ENCODE results near the gene CBX5.
A peak's percentile ranks its signal among the peaks of the same experiment; 100 is the strongest.
"Not testable (repeated sequence)": the region's sequence is repeated elsewhere in the genome, so short reads cannot be mapped to it uniquely, and the experiment has no call there.

CBX5 gene

DNA sequence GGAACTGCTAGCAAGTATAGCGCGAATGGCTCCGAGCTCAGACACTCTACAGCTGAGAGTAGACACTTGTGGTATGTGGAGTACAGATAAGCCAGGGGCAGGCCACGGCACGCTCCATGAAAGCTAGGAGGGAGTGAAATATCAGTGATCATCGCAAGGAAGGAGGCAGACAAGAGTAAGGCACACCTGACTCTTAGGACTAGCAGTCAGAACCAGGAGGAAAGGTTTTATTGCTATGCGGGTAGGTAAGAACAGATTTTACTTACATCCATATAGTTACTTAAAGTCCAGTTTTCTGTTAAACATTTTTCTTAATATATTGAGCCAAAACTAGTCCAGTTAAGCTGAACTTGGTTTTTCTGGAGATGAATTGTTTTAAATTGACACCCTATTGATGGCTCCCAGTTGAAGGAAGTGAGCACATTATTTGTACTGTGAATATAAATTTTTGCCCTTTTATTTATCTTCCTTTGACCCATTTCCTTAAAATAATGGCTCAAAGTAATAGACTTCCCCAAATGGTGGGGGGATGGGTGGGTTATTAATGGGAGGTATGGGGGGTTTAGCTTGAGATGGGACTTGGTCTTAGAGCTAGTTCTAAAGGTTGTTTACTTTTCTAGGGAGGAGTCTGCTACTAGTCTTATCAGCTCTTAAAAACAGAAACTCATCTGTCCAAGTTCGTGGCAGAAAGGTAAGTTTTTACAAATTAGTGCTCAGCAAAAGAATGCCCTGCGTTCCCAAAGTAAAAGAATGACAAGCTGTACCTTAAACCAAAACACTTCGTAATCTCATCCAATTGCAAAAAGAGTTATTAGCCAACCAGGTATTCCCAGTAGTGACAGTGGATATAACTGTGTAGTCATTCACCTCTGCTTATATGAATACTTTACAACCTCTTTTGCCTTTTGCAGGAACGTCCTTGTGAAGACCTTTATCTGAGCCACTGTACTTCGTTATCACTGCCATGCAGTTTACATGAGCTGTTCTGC is 6.4 kb upstream of the CBX5 start:
- H3K4me1 Mint-ChIP-seq (ENCODE audit: low read depth in 2 of 2) = peaks cover 23 to 29% of the 10 kb centered on the region in 2 donors
- peaks cover 11% of the 10 kb centered on the region for H3K36me3 Mint-ChIP-seq (ENCODE audit: insufficient read depth)
- H3K9me3 Mint-ChIP-seq = no peaks in the 10 kb centered on the region
- no peaks in the 10 kb centered on the region for H3K27me3 Mint-ChIP-seq
- no peak for DNase-seq
- H3K4me3 Mint-ChIP-seq = peak overlapping the region; percentile 14 to 58
- H3K27ac Mint-ChIP-seq = peak overlapping the region; percentile 4 to 80
- no peak for ATAC-seq (replicated peaks)

DNA sequence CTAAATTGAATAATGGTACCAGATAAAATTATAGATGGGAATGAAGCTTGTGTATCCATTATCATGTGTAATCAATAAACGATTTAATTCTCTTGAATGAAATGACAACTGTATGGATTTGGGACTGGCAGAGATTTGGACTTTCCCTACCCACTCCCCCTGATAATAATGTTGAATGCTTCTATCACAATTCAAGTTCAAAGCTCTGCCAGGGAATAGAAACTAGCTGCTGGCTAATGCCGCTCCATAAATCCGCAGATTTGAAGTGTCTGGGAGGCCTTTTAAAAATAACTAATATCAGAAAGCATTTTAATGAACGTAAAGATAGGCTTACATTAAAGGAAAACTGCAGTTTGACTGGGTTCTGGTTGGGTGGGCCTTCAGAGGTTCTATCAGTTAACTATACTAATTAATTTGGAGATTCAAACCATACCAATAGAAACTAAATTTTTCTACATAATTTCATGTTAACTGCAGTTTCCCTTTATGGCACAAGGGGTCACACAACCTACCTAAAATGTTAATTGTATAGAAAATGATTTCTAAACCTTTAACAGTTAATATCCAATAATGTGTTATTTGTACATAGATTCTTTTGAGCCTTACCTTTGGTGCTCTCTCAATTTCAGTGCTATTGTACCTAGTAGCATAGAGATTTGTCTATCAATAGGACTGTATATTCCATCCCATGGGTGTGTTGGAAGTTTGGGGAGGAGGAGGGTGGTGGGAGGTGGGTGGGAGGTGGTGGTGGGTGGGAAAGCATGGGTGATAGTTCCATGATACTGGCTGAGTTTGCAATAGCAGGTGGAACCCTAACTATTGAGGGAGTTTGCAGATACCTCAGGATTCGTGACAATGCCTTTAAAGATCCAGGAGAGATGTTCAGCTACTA is 5.5 kb upstream of the CBX5 start:
- DNase-seq (no peak), ATAC-seq (replicated peaks) (no peak)
- Mint-ChIP-seq H3K4me1 (ENCODE audit: low read depth in 2 of 2) (peaks cover 23 to 29% of the 10 kb centered on the region in 2 donors), H3K36me3 (ENCODE audit: insufficient read depth) (peaks cover 8% of the 10 kb centered on the region), H3K27me3 (no peaks in the 10 kb centered on the region), H3K4me3 (peak overlapping the region; percentile 14 to 58), H3K9me3 (no peaks in the 10 kb centered on the region), H3K27ac (peak overlapping the region in 1 of 2 donors; percentile 4)

DNA sequence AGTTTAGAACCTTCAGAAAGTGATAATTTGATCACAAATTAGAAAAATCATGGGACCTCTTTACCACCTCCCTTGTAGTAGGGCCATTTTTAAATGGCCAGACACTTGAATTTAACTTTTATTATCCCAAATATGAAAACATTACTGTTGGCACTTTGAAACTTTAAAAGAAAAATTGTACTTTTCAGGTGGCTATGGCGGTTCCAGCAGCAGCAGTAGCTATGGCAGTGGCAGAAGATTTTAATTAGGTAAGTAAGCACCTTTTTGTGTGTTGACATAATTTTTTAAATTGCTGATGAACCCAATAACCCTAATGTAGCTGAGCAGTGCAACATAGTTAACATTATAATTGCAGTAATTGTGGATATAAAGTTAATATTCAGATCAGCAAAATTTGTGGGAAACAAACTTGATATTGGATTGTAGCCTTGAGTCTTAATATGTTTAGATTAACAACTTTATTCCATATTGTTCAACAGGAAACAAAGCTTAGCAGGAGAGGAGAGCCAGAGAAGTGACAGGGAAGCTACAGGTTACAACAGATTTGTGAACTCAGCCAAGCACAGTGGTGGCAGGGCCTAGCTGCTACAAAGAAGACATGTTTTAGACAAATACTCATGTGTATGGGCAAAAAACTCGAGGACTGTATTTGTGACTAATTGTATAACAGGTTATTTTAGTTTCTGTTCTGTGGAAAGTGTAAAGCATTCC is 4.3 kb upstream of the CBX5 start:
- not testable (repeated sequence) for H3K36me3 Mint-ChIP-seq (ENCODE audit: insufficient read depth); DNase-seq; ATAC-seq (replicated peaks); H3K4me3 Mint-ChIP-seq; H3K27me3 Mint-ChIP-seq; H3K27ac Mint-ChIP-seq; H3K9me3 Mint-ChIP-seq
- peaks cover 23 to 29% of the 10 kb centered on the region in 2 donors for H3K4me1 Mint-ChIP-seq (ENCODE audit: low read depth in 2 of 2)

DNA sequence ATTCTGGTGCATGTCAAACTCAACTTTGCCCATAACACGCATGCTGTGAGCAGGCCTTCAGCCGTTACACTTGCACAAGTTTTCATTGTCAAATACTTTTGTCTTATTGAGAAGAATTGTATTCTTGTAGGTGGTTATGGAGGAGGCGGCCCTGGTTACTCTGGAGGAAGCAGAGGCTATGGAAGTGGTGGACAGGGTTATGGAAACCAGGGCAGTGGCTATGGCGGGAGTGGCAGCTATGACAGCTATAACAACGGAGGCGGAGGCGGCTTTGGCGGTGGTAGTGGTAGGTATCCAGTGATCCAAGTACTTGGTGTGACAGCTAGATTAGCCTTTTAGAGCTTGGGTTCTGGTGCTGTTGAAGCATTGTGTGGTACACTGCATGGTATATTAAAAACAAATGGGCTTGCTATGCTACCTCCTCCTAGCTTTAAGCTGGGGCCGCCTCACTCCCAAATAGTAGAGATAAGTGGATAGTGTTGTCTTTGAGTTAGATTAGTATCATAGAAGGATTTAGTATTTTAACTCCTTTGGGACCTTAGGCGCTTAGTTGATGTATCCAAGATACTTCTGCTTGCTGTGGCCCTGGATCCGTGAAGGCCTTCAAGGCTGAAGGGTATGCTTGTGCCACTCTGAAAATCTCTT is 3.1 kb upstream of the CBX5 start:
- ATAC-seq (replicated peaks) (no peak), DNase-seq (no peak)
- Mint-ChIP-seq H3K4me3 (no peak overlapping the region), H3K27ac (no peak overlapping the region), H3K36me3 (ENCODE audit: insufficient read depth) (no peaks in the 10 kb centered on the region), H3K4me1 (ENCODE audit: low read depth in 2 of 2) (peaks cover 23 to 36% of the 10 kb centered on the region in 2 donors), H3K9me3 (no peaks in the 10 kb centered on the region), H3K27me3 (no peaks in the 10 kb centered on the region)

DNA sequence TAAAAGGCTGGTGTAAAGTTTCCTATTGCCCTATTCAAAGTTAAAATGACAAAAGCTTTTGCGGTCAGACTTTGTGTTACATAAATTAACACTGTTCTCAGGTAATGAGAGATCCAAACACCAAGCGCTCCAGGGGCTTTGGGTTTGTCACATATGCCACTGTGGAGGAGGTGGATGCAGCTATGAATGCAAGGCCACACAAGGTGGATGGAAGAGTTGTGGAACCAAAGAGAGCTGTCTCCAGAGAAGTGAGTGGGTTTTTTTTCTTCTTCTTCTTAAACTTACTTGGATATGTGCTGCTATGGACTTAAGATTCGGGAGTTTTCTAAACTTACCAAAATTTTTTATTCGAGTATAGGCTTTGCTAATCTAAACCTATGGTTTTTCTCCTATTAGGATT is 1.8 kb upstream of the CBX5 start:
- not testable (repeated sequence) for H3K27me3 Mint-ChIP-seq; H3K9me3 Mint-ChIP-seq; ATAC-seq (replicated peaks); DNase-seq; H3K4me3 Mint-ChIP-seq; H3K27ac Mint-ChIP-seq; H3K36me3 Mint-ChIP-seq (ENCODE audit: insufficient read depth)
- H3K4me1 Mint-ChIP-seq (ENCODE audit: low read depth in 2 of 2) = peaks cover 16 to 39% of the 10 kb centered on the region in 2 donors

DNA sequence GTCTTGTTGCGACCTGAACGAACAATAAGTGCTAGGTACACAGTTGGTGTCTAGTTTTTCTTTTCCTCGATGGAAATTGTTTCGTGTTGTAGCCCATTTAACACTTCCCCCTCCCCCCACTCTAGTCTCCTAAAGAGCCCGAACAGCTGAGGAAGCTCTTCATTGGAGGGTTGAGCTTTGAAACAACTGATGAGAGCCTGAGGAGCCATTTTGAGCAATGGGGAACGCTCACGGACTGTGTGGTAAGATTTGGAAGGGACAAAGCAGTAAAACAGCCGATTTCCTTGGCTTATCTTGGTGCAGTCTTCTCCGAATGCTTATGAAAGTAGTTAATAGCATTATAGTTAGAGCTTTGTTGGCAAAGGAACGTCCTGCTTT is 1.3 kb upstream of the CBX5 start:
- ATAC-seq (replicated peaks); DNase-seq; H3K4me3 Mint-ChIP-seq; H3K27me3 Mint-ChIP-seq; H3K9me3 Mint-ChIP-seq; H3K36me3 Mint-ChIP-seq (ENCODE audit: insufficient read depth); H3K27ac Mint-ChIP-seq: not testable (repeated sequence)
- H3K4me1 Mint-ChIP-seq (ENCODE audit: low read depth in 2 of 2) = peaks cover 18 to 43% of the 10 kb centered on the region in 2 donors

DNA sequence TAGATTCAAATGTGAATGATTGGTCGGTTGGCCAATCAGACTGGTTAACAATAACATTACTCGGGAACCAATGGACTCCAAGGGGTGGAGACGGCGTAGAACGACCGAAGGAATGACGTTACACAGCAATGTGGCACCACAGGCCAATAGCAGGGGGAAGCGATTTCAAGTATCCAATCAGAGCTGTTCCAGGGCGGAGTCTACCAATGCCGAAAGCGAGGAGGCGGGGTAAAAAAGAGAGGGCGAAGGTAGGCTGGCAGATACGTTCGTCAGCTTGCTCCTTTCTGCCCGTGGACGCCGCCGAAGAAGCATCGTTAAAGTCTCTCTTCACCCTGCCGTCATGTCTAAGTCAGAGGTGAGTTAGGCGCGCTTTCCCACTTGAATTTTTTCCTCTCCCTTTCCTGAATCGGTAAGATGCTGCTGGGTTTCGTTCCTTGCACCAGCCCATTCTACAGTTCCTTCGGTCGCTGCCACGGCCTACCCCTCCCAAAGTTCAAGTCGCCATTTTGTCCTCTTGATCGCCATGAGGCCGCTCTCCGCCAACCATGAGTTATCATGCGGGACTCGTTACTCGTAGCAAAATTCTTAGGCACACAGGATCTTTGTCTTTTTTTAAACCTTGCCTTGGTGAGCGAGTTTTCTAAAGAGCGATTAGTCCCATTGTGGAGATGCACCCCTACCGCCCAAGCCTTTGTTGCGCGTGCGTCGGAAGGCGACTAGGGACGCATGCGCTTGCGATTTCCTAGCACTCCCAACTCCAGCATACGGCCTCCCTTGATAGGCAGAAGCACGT is 742 bp upstream of the CBX5 start, which contains the start of gene HNRNPA1:
HNRNPA1 (plus strand) TSS at position 259 of the 793 bp plus-strand sequence; CDS start at position 341, 82 bp downstream.
- peaks cover 16 to 40% of the 10 kb centered on the region in 2 donors for H3K4me1 Mint-ChIP-seq (ENCODE audit: low read depth in 2 of 2)
- H3K27ac Mint-ChIP-seq = no peak within 1 kb of the TSS
- no peaks in the 10 kb centered on the region for H3K9me3 Mint-ChIP-seq
- H3K4me3 Mint-ChIP-seq = no peak within 1 kb of the TSS
- ATAC-seq (replicated peaks) (peak; percentile 82), DNase-seq (peak; percentile 93 to 96 (median 95))
- H3K27me3 Mint-ChIP-seq = no peaks in the 10 kb centered on the region
- H3K36me3 Mint-ChIP-seq (ENCODE audit: insufficient read depth) = no peaks in the 10 kb centered on the region

DNA sequence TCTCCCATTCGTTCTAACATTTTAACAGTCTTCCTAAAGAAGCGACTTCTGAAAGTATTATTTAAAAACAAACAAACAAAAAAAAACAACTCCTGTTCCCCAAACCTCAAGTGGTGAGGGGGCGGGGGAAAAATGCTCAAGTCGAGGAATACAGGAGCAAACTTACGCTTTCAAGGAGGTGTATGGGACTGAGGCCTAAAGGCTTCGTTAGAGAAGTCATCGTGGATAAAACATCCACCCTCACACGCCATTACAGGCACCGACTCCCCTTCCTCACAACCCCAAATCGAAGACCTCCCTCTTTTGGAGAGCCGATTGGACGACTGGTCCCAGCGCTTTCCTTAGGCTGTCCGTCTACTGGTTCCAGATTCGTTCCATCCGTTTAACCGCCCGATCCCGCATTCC is 693 bp downstream of the CBX5 start:
- Mint-ChIP-seq H3K4me3 (no peak overlapping the region), H3K36me3 (ENCODE audit: insufficient read depth) (no peaks in the 10 kb centered on the region), H3K27me3 (no peaks in the 10 kb centered on the region), H3K27ac (no peak overlapping the region), H3K4me1 (ENCODE audit: low read depth in 2 of 2) (peaks cover 17 to 38% of the 10 kb centered on the region in 2 donors), H3K9me3 (no peaks in the 10 kb centered on the region)
- ATAC-seq (replicated peaks) = no peak
- DNase-seq = no peak

DNA sequence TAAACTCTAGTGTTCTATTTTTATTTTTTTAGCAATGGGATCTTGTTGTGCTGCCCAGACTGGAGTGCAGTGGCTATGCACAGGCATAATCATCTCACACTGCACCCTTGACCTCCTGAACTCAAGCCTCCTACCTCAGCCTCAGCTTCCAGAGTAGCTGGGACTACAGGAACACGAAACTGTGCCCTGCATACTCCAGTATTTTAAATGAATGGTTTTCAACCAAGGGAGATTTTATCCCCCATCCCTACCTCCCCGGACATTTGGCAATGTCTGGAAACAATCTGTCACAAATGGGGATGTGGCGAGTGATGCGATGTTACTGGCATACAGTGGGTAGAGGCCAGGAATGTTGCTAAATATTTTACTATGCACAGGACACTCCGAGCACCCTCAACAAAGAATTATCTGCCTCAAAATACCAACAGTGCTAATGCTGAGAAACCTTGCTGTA is 2.1 kb downstream of the CBX5 start:
- H3K27me3 Mint-ChIP-seq = no peaks in the 10 kb centered on the region

DNA sequence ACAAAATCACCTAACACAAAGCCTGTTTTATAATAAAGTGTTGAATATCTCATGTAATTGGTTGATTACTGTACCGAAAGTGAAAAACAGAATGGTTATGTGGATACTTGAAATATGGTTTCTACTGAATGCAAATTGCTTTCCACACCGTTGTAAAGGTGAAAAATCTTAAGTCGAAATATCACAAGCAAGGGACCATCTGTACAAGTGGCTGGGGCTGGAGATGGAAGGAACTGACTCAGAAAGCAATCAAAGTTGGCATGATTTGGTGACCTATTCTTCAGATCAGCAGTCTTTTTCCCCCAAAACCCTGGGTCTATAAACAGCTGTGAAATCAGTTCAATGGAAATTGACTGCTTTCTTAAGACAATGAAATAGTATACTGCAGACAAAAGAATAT is 3.6 kb downstream of the CBX5 start:
- Mint-ChIP-seq H3K9me3 (no peaks in the 10 kb centered on the region), H3K4me3 (peak overlapping the region in 1 of 2 donors; percentile 11), H3K27ac (peak overlapping the region; percentile 49 to 50), H3K27me3 (no peaks in the 10 kb centered on the region), H3K4me1 (ENCODE audit: low read depth in 2 of 2) (peaks cover 16 to 17% of the 10 kb centered on the region in 2 donors), H3K36me3 (ENCODE audit: insufficient read depth) (no peaks in the 10 kb centered on the region)
- DNase-seq = no peak
- ATAC-seq (replicated peaks) = no peak

More for the DNA sequence above, 2.1 kb downstream of the CBX5 start:
- ATAC-seq (replicated peaks) (no peak), DNase-seq (no peak)
- H3K27ac Mint-ChIP-seq = no peak overlapping the region
- H3K4me3 Mint-ChIP-seq = no peak overlapping the region
- no peaks in the 10 kb centered on the region for H3K36me3 Mint-ChIP-seq (ENCODE audit: insufficient read depth)
- H3K9me3 Mint-ChIP-seq = no peaks in the 10 kb centered on the region
- peaks cover 17 to 24% of the 10 kb centered on the region in 2 donors for H3K4me1 Mint-ChIP-seq (ENCODE audit: low read depth in 2 of 2)

DNA sequence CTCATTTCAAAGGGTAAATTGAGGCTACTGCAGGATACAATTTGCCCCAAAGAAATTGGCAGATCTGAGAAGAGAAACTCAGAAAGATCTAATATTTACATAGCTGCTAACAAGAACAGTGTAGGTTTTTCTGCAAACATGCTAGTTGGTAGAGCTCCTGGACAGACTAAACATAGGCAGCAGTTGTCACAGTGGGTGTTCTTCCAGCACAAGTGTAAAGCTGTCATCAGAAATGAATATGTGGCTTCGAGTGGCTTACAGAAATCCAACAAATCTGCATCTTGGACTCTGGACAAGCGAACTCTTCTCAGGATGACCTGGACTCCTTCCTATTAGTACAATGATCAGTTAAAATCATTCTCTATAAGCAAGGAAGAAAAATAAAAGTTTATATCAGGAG is 5.9 kb downstream of the CBX5 start:
- no peaks in the 10 kb centered on the region for H3K36me3 Mint-ChIP-seq (ENCODE audit: insufficient read depth)
- peaks cover 17 to 18% of the 10 kb centered on the region in 2 donors for H3K4me1 Mint-ChIP-seq (ENCODE audit: low read depth in 2 of 2)
- H3K27me3 Mint-ChIP-seq = no peaks in the 10 kb centered on the region
- no peaks in the 10 kb centered on the region for H3K9me3 Mint-ChIP-seq
- H3K4me3 Mint-ChIP-seq = no peak overlapping the region
- DNase-seq (no peak), ATAC-seq (replicated peaks) (no peak)
- no peak overlapping the region for H3K27ac Mint-ChIP-seq

DNA sequence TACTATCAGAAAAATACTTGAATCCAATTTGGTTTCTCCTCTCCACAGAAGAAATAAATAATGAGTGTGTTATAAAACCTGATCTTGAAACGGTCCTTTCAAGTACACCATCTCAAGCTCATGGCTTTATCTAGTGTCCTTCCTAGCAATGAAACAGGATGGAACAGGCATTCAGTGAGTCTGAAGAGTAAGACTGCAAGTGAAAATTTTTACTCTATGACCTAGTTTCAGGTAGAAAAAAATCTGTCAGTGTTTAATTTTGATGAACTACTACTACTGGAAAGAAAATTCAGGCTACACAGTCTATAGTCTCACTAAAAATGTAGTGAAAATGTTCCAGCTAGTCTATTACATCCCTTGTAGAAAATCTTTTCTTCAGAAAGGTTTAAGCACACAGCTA is 7.7 kb downstream of the CBX5 start:
- Mint-ChIP-seq H3K4me3 (no peak overlapping the region), H3K27me3 (no peaks in the 10 kb centered on the region), H3K27ac (peak overlapping the region; percentile 16 to 17), H3K36me3 (ENCODE audit: insufficient read depth) (no peaks in the 10 kb centered on the region), H3K4me1 (ENCODE audit: low read depth in 2 of 2) (peaks cover 7 to 17% of the 10 kb centered on the region in 2 donors), H3K9me3 (no peaks in the 10 kb centered on the region)
- no peak for ATAC-seq (replicated peaks)
- DNase-seq = no peak
